HG03432 (cell line): ENCODE measurements around the gene SRI.
"Not testable (repeated sequence)": the region's sequence is repeated elsewhere in the genome, so short reads cannot be mapped to it uniquely, and the experiment has no call there.

Experiments used
- ATAC-seq: cut with Tn5 transposase; IDR thresholded peaks from one replicate; pipeline ENCODE4 v1.9.1; 2021; ENCODE audit warnings: mild to moderate bottlenecking, moderate library complexity; ENCODE audit not compliant: unreplicated experiment

The SRI gene

DNA sequence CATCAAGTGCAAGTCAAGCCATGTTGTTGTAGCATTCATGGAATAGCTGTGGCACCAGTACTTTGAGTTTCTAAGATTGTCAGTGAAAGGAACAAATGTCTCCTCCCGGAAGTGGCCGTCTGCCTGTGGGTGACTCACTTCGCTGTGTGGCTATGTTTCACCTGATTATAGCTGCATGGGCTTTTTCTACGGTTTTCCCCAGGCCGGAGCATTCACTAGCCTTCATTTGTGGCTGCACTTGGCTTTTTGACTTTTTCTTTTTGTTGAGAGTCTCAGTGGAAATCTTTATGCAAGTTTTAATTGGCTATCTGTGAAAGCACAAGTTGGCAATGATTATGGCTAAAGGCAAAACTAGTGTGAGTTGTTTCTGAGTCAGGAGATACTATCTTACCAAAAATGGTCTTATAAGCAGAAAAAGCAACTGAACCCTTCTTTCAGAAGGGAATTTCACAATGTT lies 35.0 kb downstream of the SRI start:
- ATAC-seq, result peak; percentile 90

DNA sequence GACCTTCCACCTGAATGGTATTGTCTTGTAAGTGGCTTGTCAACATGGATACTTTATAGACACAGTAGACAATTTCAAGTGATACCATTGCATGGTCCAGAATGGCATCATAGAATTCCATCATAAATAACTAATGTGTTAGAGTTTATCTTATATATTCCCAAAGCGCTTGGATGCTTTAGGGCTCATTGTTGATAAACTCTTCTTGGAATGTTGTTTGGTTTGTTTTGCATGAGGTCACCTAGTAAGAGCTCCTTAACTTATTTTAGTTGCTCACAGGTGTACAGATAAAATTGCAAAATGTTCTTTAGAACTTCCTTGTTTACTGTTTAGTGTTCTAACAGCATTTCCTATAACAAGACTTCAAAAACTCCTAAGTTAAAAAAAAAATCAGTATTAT lies 36.8 kb downstream of the SRI start:
- no peak for ATAC-seq

DNA sequence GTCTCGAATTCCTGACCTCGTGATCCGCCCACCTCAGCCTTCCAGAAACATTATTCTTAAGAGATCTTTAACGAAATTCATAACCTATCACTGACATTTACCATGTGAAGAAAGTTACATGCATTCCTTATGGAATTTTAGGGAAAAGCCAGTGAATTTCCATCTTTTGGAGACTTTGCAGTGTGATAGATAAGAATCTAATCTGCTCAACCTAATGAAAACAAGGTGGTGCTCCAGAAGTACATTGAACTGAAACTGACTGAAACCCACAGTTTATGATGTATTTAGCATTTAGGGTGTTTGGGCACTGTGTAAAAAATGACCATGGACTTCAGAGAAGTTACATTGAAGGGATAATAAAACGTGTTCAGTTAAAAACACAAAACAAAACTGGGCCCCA lies 43.6 kb downstream of the SRI start:
- no peak for ATAC-seq

DNA sequence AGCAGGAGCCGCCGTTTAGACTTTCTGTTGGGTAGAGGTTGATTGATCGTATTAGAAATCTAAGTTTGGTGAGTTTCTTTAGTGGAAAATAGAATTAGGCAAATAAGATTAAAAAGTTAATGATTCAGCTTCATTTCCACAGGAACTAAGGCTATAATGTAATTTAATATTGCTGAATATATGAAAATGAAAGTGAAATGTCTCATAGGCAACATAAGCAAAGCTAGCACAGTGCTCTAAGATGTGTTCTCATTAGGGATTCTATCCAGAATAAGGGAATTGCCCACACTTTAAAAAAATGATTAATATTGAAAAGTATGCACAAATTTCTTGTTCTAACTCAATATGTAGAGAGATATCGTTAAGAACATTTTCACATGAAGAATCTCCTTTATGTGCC lies 47.0 kb downstream of the SRI start:
- ATAC-seq, result no peak

DNA sequence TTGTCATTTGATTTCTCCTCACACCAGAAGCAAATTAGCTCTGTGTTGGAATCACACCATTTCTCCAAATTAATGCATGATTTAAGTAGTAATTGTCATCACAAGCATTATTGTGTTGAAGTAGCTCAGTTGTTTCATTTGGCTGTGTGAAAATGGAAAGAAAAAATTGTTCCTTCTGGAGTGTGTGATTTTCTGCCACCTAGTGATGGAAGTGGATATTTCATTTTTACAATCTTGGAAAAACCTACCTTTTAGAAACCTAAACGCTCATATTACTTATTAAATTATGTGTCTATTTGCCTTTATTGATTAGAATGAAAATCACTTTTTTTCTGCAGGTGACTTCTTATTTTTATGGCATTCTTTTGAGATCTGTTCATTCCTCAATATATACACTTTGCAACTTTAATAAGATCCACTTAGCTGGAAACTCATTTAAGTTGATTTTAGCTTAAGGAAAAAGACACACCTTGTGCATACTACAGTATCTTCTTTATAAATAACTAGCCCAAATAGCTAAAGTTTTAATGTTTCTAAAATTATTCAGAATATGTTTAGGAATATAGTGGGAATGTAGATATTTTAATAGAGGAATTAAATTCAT lies 50.0 kb downstream of the SRI start:
- ATAC-seq, result peak; percentile 60

DNA sequence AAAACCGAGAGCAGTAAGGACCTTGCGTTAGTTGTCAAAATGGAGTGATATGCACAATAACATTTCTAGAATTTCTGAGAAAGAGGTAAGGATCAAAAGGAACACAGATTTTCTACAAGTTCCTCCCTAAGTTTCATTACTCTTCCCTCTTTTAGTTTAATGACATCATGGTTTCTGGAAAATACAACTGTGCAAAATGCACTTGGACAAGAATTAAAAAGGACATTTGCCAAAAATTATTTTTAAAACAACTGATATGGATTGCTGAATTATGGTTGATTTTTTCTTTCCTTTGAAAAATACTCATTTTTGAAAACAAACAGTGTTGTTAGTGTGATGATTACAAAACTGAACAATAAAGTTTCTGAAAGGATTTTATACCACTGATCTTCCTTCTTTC lies 52.1 kb downstream of the SRI start:
- no peak for ATAC-seq

DNA sequence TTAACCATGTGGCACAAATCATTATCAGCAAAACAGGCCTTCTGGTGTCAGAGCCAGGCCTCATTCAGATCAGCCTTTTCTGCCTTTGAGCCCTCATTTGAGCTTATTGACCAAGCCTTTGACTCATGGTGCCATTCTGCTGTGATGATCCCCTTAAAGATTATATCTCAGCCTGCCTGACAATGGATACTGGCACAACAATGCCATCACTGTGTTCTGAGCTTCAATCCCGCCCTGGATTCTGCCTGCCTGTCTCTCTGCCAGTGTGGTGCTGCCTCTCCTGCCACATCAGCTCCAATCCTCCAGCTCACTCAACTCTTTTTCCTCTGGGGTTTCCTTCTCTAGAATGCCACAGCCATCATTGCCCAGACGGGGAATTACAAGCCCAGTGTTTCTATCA lies 52.6 kb downstream of the SRI start:
- no peak for ATAC-seq

DNA sequence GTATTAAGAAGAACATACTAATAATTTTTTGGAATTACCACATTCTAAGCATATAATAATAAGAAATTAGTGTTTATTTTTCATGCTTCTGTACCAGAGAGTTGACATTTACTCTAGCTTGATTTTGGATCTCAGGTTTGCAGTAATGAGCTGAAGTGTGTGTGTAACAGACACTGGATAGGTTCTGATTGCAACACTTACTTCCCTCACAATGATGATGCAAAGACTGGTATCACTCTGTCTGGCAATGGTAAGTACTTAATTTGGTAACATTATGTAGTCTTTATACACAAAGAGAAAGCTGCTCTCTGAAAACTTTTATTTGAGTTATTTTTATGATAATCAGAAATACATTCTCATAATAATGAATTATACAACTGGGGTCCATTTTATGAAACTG lies 54.1 kb downstream of the SRI start:
- no peak for ATAC-seq

DNA sequence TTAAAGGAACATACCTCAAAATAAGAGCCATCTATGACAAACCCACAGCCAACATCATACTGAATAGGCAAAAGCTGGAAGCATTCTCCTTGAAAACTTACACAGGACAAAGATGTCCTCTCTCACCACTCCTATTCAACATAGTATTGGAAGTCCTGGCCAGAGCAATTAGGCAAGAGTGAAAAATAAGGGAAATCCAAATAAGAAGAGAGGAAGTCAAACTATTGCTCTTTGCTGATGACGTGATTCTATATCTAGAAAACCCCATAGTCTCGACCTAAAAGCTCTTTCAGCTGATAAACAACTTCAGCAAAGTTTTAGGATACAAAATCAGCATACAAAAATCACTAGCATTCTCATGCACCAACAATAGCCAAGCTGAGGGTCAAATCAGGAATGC lies 60.1 kb downstream of the SRI start:
- not testable (repeated sequence) for ATAC-seq

DNA sequence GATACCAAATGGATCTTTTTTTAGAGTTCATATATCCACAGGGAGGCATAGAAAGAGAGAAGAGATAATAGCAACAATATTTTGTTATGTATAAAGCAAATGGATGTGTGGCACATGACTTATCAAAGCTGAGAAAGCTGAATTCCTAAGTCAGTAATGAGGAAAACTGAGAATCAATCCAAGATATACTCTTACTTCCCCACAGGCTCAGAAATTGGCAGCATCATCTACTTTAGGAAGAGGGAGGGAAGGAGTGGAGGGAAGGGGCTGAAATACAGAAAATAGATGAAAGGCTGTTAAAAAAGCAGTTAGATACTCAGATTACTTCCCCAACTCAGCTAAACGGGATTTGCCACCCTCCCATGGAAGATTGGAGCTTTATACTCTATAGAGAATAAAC lies 63.5 kb downstream of the SRI start:
- ATAC-seq, result no peak

DNA sequence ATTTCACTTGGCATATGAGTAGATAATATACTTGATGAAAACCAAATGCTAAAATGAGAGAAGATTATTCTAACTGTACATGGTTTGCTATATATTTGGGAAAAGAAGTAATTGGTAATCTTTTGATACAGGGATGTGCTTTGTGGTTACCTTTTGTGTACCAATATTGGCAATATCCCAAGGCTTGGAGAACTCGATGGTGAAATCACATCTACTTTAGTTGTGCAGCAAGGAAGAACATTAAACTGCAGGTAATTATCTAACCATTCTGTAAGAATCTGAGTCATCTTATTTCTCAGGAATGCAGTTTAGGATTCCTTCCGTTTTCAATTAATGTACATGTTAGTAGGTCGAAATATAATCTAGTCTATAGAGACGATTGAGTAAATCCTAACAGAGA lies 64.1 kb downstream of the SRI start:
- no peak for ATAC-seq
